GM23248 (cell line): ENCODE results near the gene SPINK5.

ENCODE experiments used
- EZH2 ChIP-seq: fragments of 200-600 bp; sonication (generic); IDR thresholded peaks from 2 replicates; pipeline ENCODE4 v1.6.1; 2018; ENCODE audit warnings: antibody characterized with exemption, mild to moderate bottlenecking; ENCODE audit not compliant: insufficient read depth, poor library complexity, severe bottlenecking
- EZH2phosphoT487 ChIP-seq: fragments of 200-600 bp; sonication (generic); IDR thresholded peaks from 2 replicates; pipeline ENCODE4 v1.6.1; 2018; ENCODE audit warnings: antibody characterized with exemption, moderate library complexity, mild to moderate bottlenecking, low read depth; ENCODE audit not compliant: insufficient read depth

GRCh38 chr5:148014276-148014675 is 49.5 kb upstream of the SPINK5 start:
- TF ChIP-seq EZH2phosphoT487 (no peak), EZH2 (no peak)
